HG03520 (cell line): ENCODE measurements around the gene TAX1BP3.

Source experiments
- ATAC-seq: cut with Tn5 transposase; IDR thresholded peaks from one replicate; pipeline ENCODE4 v1.9.1; 2021; ENCODE audit warnings: mild to moderate bottlenecking, moderate library complexity; ENCODE audit not compliant: unreplicated experiment

TAX1BP3 gene

GRCh38 chr17:3632287-3632686, 36.1 kb downstream of the TAX1BP3 start:
- ATAC-seq, result no peak

GRCh38 chr17:3630781-3631180, 37.6 kb downstream of the TAX1BP3 start:
- ATAC-seq, result no peak

GRCh38 chr17:3627769-3628167, 40.6 kb downstream of the TAX1BP3 start:
- no peak for ATAC-seq

GRCh38 chr17:3626831-3627768, 41.3 kb downstream of the TAX1BP3 start:
- ATAC-seq, result no peak

- no peak for ATAC-seq
Observed at GRCh38 chr17:3622977-3623594, 45.3 kb downstream of the TAX1BP3 start.

DNA sequence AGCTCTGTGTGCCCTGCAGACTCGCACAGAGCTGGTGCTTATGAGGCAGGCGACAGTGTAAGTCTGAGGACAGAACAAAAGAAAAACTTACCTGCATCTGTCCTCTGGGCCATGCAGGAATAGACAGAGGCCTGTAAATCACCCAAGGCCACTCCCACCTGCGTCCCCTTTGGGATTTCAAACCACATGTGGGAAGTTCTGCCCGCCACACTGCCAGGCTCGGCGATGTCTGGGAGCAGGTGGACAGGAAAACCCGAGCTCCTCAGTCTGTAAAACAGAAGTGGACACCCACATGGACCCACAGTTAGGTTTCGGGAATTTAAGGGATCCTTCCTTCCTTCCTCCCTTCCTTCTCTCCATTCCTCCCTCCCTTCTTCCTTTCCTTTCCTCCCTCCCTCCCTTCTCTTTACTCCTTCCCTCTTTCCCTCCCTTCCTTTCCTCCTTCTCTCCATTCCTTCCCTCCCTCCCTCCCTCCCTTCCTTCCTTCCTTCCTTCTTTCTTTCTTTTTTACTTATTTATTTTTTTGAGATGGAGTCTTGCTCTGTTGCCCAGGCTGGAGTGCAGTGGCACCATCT, 47.1 kb downstream of the TAX1BP3 start:
- no peak for ATAC-seq

DNA sequence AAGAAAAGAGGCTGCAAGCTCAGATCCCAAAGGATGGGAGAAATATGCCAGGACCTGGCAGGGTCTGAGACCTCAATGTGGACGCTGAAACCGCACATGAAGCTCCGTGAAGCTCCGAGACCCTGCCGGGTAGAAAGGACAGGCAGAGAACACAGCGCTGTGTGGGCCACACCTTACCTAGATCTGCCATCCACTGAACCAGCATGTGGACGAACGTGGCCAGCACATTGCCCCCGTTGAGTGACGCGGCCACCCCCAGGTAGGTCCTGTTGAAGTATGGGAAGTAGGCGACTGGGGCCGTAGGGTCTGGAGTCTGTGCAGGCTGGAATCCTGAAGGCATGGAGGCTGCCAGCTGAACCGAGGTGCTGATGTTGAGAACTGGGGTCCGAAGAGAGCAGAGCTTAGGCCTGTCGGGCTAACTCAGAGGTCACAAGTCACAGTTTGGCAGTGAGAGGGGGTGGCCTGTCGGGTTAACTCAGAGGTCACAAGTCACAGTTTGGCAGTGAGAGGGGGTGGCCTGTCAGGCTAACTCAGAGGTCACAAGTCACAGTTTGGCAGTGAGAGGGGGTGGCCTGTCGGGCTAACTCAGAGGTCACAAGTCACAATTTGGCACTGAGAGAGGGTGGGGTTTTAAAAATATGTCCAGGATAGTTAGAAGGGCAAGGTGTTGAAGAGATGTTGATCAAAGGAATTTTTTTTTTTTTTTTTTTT, 53.1 kb downstream of the TAX1BP3 start:
- ATAC-seq, result no peak

DNA sequence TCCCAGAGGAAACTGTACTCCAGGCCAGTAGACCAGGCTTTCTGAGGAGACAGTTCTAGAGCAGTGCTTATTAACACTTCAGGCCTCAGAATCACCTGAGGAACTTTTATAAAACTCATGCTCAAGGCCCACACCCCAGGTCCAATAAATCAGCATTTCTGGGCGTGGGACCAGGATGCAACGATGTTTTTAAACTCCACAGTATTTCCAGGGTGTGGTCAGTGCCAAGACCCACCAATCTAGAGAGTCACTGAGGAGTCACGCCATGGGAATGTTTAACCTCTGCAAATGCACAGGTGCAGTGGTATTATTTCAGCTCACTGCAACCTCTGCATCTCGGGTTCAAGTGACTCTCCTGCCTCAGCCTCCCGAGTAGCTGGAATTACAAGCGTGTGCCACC, 55.3 kb downstream of the TAX1BP3 start:
- no peak for ATAC-seq
